Stimulated activated CD8-positive, alpha-beta memory T cell treated with anti-CD3 and anti-CD28 coated beads, Interleukin-15, amount 100 ng/mL, for 1 hour (primary cell): Measurements from ENCODE around the gene DBET.
"Not testable (repeated sequence)": the region's sequence is repeated elsewhere in the genome, so short reads cannot be mapped to it uniquely, and the experiment has no call there.

Experiments used
- DNase-seq: peaks from one replicate; pipeline ENCODE4 v3.0.0-alpha.2; 2020; ENCODE audit warnings: low read depth

Gene DBET

GRCh38 chr4:190064342-190064741, at the start of gene DBET:
Gene DBET, plus strand, starts transcription at chr4:190064502.
- not testable (repeated sequence) for DNase-seq

- no peak for DNase-seq
Measured at GRCh38 chr4:190014771-190015537, 49.3 kb upstream of the DBET start.

GRCh38 chr4:190015538-190016368, 48.5 kb upstream of the DBET start:
- no peak for DNase-seq

- DNase-seq, result no peak
Measured at GRCh38 chr4:190016369-190017289, 47.7 kb upstream of the DBET start.

GRCh38 chr4:190017357-190018200, 46.7 kb upstream of the DBET start:
- DNase-seq, result no peak

- no peak for DNase-seq
Measured at GRCh38 chr4:190018201-190018920, 45.9 kb upstream of the DBET start.

GRCh38 chr4:190019023-190019858, 45.1 kb upstream of the DBET start:
- no peak for DNase-seq

GRCh38 chr4:190019859-190020463, 44.3 kb upstream of the DBET start:
- DNase-seq, result not testable (repeated sequence)

GRCh38 chr4:190020790-190021717, 43.2 kb upstream of the DBET start:
- DNase-seq, result no peak

GRCh38 chr4:190021973-190022372, 42.3 kb upstream of the DBET start:
- not testable (repeated sequence) for DNase-seq

GRCh38 chr4:190022614-190023281, 41.6 kb upstream of the DBET start:
- not testable (repeated sequence) for DNase-seq

- DNase-seq, result not testable (repeated sequence)
Measured at GRCh38 chr4:190027156-190027555, 37.1 kb upstream of the DBET start, which contains the start of gene FRG2. Gene FRG2, minus strand, starts transcription at chr4:190027256. Its CDS starts 52 bp downstream, at chr4:190027204.

GRCh38 chr4:190031264-190031663, 33.0 kb upstream of the DBET start:
- DNase-seq, result not testable (repeated sequence)

- not testable (repeated sequence) for DNase-seq
Measured at GRCh38 chr4:190037704-190038388, 26.5 kb upstream of the DBET start.

GRCh38 chr4:190040873-190041272, 23.4 kb upstream of the DBET start:
- DNase-seq, result not testable (repeated sequence)

GRCh38 chr4:190047627-190048026, 16.7 kb upstream of the DBET start:
- DNase-seq, result not testable (repeated sequence)
